Fibroblast of peridontal ligament (primary cell): ENCODE measurements around the gene ATXN1L.
A peak's percentile ranks its signal among the peaks of the same experiment; 100 is the strongest.
"Not testable (repeated sequence)": the region's sequence is repeated elsewhere in the genome, so short reads cannot be mapped to it uniquely, and the experiment has no call there.

Source experiments
- DNase-seq: peaks from one replicate; pipeline ENCODE4 v3.0.0-alpha.2; 2010; ENCODE audit errors: extremely low read depth

Gene ATXN1L

GRCh38 chr16:71852158-71852557, 6.4 kb downstream of the ATXN1L start:
- no peak for DNase-seq

DNA sequence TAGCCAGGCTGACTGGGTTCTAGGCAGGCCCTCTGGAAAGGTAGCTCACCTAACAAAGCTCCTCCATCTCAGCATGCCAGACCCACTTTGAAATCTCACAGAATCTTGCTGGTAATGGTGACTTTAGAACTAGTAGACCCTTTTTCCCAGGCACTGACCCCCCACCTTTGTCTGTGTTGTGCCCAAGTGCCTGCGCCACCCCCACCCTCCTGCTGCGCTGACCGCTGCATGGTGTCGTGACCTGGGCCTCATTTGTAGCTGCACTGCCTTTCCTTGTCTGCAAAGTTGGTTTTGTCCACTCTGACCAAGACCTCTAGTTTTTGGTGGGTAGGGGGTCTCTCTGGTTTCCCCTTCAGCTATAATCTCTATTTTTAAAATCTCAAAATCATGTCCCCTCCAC, 6.8 kb downstream of the ATXN1L start:
- no peak for DNase-seq

DNA sequence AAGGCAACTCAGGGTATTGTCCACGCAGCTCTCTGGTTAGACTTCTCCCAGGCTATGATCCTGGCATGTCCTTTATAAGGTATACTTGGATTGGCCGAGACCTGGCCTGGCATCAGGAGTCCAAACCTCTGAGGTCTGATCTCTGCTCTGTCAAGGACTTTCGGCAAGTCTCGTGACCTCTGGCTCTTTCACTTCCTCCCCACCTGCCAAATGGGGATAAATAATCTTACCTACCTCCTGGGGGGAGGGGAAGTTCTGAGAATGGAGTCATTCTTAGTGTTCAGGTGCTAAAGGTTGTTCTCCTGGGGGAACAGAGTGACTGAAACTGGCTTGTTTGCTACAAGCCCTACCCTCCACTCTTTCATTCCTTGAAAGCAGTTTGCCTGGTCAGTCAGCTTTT, 7.6 kb downstream of the ATXN1L start:
- no peak for DNase-seq

- DNase-seq: no peak
These were observed 8.7 kb downstream of the ATXN1L start for GRCh38 chr16:71854369-71854948.

DNA sequence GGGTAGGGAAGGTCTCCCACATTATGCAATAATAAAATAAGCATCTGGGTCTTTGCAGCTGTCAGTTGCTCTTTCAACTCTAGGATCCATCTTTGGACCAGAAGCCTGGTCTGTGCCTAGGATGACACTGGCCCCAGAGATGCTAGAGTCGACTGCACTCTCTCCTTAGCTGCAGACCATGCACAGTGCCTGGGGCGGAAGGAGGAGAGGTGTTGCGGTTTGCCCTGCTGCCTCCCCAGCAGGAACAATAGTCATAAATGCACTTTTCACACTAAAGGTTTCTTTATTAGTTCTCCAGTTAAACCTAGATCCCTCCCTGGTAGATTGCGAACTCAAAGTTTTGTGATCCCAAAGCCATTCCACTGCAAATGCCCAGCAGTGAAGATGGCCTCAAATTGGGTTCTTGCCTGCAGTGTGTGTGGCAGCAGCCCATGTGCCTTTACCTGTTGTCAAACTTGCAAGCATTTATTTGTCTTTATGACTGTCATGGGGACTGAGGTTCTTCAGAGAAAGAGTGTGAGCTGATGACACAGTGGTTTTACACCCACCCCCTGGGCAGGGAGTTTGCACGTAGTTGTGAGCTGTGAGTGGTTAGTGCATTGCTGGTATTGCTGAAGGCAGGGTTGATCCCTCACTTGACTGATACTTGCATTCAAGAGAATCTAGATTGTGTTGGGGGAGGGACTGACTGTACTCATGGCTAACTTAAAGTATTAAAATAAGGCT, 10.3 kb downstream of the ATXN1L start:
- DNase-seq: no peak

GRCh38 chr16:71859762-71860521, 14.2 kb downstream of the ATXN1L start:
- DNase-seq: no peak

DNA sequence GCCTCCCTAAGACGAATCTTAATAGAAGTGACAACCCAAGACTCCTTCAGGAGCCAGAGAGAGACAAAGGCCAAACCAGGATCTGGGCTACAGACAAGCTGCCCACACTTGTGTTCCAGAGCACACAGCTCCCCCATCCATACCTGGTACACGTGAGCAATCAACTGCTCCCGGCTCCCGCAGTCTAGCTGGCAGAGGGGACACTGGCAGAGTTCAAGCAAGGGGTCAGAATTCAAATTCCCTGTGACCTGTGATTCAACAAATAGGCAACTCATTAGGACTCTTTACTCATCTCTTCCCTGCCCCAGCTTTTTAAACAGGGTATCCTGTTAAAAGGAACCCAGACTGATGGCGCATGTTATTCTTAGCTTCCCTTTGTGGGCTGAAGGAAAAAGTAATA, 18.2 kb downstream of the ATXN1L start:
- DNase-seq: no peak

DNA sequence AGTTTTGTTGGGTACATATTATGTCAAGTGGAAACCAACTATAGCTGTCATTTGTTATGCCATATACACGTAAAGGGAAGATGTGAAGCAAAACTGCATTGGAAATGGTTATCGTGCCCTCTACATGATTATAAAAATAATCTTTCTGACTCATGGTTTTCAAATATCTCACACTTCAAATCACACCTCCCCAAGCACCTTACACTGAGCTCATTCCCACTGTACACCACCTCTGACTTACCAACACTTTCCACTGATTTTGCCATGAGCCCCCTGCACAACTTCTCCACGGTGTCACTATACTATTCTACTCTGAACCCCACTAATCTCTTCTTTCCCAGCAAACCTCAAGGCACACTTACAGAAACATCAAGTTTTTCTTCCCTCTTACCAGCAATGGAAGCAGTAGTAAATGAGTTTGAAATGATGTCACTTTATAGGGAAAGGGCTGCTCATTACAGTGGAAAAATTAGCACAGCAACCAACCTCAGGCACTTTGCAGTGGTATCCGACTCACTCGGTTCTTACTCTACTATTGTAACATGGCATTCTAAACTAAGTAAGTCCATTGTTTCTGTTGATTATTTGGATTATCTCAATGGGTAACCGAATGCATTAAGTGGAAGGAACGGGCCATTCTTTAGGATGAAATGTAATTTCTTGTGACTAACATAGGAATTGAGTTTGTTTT, 19.5 kb downstream of the ATXN1L start:
- DNase-seq: no peak

GRCh38 chr16:71867175-71867574, 21.4 kb downstream of the ATXN1L start:
- not testable (repeated sequence) for DNase-seq

DNA sequence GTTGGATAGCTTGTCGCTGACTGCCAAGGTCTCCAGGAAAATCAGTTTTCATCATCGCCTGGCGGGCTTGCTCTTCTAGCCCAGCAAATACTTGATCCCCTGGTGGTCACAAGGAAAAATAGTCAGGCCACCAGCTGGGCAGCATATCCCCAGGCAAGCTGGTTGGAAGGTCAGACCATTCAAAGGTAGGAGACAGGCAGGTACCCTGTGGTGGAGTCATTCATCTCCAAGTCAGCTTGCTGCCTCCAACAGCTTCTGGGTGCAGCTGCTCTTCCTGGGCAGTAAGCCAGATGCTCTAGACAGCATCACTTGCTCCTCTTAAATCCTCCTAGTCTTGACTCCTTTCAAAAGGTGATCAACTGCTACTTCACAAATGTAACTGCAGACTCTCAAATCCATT, 22.2 kb downstream of the ATXN1L start:
- DNase-seq: no peak

DNA sequence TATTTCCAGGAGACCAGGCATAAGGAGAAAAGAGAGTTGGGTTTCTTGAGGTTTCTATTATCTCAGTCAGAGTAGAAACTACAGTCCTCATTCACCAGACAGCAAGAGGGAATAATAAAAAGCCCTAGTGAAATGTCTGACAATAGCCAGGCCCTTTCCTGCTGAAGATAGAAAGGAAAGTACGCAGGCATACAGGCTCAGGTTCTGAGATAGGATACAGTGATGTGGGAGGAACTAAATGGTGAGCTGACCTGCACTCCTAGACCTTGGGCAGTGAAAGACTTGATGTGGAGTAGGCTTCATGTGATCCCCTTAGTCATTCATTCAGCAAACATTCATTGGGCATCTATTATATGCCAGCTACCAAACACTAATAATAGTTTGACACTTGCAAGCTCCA, 23.3 kb downstream of the ATXN1L start:
- no peak for DNase-seq

DNA sequence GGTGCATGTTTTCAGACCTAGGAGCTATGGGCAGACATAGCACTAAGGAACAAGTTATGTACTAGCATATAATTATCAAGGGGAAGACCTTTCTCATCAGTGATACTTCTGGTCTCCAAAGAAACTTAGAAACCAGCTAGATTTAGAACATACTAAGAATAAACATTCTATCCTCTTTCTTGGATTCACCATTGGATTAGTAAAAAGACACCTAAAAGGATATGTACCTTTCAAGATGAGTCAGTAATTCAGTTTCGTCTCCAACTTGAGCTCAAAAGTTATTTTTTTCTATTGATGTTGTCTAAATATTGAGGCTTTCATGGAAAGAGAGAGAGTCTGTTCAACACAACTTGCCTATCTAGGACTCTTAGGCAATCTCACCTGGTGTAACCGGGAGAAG, 25.0 kb downstream of the ATXN1L start:
- DNase-seq: no peak

GRCh38 chr16:71873199-71873598, 27.4 kb downstream of the ATXN1L start:
- no peak for DNase-seq

GRCh38 chr16:71878911-71879310, 33.1 kb downstream of the ATXN1L start:
- DNase-seq: no peak

DNA sequence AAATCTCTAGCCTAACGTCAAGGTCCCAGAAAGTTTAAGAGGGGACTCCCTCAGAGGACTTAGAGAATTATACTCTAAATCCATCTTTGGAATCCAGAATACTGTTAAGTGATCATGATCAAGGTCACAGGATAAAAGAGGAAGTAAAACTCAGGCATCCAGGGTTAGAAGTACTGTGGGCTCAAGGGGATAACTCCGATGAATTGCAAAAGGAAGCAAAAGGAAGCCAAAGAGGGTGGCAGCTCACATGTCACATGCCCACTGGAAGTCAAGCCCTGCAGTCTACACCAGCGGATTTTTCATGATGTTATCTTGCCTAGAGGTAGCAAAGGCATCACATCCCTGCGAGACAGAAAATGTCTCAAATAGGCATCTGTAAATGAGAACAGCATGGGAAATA, 34.4 kb downstream of the ATXN1L start:
- DNase-seq: no peak

DNA sequence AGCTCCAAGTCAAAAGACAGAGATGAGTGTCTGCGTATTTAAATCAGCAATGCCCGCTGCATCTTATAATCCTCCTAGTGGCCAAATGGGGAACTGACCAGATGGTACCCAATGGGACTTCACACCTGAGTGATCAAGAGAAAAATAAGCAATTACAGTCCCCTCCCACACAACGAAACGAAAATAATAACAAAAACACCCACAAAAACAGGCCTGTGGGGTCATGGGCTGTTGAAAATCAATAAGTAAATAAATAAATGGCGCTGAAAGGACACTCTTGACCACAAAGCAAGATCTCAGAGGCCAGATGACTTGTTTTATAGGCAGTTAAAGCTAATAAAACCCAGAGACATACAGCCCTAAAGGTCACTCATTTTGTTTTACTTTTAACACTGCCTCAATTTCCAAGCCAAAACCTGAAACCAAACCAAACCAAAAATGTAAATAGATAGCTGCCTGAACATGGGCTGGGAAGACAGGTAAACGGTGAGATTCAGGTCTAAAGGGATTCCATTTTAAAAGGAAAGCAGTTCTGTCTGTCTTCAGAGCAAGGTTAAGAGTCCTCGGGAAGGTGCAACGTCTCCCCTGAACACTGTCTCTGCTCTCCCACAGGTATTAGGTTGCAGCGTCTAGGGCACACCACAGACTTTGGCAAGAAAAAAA, 36.9 kb downstream of the ATXN1L start:
- DNase-seq: peak; percentile 81

GRCh38 chr16:71883168-71883848, 37.5 kb downstream of the ATXN1L start:
- no peak for DNase-seq

DNA sequence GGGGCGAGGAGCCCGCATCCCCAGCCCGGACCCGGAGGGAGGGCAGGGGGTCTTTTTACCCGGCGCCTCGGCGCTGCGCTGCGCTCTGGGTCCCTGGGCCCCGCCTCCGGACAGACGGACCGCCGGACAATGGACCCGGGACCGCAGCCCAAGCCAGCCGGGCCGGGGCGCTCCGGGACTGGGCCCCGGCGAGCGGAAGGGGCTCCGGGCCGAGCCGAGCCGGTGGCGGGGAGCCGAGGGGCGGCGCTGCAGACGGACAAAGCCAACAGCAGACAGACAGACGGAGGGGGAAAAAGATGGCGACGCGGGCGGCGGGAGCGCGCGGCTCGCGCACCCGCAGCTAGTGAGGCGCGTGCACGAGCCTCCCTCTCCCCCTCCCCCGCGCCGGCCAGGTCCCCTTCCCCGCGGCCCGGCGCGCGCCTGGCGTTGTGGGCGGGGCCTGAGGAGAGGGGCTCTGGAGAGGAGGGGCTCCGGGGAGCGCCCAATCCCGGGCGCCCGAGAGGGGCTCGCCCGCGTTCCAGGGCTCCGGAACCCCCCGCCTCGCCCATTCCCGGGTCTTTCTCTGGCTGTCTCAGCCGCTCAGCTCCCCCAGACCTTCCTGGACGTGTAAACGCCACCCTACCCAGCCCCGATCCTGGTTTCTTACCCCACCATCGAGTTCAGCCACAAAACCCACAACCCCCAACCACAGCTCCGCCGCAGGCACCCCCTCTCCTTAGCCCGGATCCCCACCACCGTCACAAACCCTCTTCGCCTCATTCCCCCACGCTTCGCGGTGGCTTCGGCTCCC, 38.3 kb downstream of the ATXN1L start, which contains the start of gene ZNF821:
Gene ZNF821, minus strand, starts transcription at position 334 of the 790 bp plus-strand sequence. CDS start 4,236 bp downstream, outside the sequence.
- peak; percentile 54 for DNase-seq

DNA sequence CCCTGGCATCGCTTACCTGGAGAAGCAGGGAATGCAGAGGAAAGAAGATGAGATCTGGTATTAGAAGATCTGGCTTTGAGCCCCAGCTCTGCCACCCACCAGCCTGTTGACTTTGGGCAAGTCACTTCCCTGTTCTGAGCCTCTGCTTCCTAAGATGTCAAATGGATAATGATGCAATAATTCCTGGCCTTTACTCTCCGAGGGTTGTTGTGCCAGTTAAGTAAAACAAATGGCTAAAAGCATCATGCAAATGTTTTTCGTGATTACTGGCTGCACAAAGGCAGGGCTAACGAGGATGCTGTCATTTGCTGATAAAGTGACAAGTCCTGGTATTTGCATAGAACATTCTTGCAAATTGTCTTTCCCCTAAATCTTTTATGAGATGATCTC, 39.5 kb downstream of the ATXN1L start:
- DNase-seq: no peak

- DNase-seq: no peak
These were observed 43.4 kb downstream of the ATXN1L start for GRCh38 chr16:71889147-71889546.

DNA sequence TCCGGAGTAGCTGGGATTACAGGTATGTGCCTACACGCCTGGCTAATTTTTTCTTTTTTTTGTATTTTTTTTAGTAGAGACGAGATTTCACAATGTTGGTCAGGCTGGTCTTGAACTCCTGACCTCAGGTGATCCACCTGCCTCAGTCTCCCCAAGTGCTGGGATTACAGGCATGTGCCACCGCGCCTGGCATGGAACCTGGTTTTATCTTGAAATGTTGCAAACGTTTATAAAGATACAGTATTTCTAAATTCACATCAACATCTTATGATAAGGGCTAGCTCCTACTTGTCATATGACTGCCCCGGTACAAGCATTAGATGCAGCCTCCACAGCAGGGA, 48.1 kb downstream of the ATXN1L start:
- DNase-seq: no peak
